Measurements from ENCODE around the gene ANKS3.

ANKS3 gene

DNA sequence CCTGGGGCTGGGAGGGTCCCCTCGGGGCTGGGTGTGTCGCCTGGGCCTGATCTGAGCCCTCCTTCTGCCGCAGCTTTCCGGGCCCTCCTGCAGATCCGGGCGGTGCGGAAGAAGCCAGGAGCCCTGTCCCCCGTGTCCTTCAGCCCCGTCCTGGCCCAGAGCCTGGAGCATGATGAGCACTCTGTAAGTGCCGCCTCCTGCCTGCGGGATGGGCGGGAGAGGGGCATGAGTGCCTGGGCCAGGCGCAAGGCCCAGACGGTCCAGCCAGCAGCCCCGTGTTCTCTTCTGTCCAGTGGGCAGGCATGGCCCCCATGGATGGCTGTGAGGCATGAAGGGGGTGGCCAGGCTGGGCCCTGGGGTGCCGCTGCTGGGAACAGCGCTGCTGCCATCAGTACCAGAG lies 56.7 kb downstream of the ANKS3 start:
- DNase-seq (ENCODE audit: low read depth, low spot score), result no peak
- no peak overlapping the region for H3K27ac ChIP-seq

DNA sequence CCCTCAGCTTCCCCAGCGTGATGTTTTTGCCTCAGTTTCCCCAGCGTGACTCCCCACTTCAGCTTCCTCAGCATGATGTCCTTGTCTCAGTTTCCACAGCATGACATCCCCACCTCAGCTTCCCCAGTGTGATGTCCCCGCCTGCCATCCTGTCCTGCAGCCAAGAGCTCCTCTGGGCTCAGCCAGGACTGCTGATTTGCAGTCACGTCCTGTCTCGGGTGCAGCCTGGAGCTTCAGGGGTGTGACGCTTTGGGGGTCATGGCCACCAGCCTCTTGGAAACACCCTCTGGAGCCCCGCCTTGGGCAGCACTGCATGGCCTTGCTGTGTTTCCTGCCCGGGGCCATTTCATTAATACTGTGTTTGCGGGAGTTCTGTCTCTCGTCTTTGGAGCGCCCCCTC lies 57.2 kb downstream of the ANKS3 start:
- no peak for DNase-seq (ENCODE audit: low read depth, low spot score)
- no peak overlapping the region for H3K27ac ChIP-seq

DNA sequence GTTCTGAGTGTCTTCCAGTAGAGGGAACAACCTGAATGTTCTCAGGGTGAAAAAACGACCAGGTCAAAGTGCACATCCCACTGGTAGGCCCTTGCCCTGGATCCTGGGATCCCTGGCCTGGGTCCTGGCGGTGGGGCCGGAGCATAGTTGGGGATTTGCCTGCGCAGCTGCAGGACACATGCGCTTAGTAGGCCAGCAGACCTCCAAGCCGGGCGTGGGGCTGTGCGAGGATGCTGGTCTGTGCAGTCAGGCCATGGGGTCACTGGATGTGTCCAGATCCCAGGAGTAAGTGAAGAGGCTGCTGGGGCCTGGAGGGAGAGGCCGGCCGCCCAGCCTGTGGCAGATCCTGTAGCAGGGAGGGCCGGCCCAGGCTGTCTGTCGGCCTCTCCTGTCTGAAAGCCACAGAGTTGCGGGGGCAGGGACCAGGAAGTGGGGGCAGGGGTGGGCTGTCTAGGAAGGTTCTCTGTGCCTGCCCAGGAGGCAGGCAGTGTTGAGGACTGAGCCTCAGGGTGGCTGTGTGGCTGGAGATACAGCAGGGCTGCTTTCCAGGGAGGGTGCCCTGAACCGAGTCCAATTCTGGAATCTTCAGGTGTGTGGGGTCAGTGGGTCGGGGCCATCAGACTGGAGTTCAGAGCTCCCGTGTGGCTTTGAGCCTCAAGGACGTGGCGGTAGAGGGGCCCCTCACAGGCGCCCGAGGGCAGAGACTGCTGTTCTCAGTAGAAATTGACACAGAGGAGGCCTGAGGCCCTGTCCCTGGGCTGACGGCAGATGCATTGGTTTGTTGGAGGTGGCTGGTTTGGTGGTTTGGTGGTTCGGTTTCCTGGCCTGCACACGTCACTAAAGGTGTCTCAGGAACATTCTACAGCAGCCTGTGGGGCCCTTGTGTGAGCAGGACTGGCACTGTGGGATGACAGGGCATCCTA lies 57.9 kb downstream of the ANKS3 start:
- no peak overlapping the region for H3K27ac ChIP-seq

DNA sequence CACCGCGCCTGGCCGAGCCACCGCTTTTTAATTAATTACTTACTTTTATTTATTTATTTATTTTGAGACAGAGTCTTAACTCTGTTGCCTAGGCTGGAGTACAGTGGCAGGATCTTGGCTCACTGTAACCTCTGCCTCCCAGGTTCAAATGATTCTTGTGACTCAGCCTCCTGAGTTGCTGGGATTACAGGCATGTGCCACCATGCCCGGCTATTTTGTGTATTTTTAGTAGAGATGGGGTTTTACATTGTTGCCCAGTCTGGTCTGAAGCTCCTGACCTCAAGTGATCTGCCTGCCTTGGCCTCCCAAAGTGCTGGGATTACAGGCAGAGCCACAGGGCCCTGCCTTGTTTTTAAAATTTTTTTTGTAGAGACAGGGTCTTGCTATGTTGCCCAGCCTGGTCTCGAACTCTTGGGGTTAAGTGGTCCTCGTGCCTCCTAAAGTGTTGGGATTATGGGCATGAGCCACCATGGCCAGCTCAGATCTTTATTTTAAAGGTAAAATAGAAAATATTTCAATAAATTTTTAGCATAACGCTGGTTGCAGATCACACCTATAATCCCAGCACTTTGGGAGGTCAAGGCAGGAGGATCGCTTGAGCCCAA lies 59.0 kb downstream of the ANKS3 start:
- DNase-seq (ENCODE audit: low read depth, low spot score), result no peak
- H3K27ac ChIP-seq, result peak overlapping the region; percentile 50

More for the DNA sequence above, 57.9 kb downstream of the ANKS3 start:
- no peak for DNase-seq (ENCODE audit: low read depth, low spot score)

DNA sequence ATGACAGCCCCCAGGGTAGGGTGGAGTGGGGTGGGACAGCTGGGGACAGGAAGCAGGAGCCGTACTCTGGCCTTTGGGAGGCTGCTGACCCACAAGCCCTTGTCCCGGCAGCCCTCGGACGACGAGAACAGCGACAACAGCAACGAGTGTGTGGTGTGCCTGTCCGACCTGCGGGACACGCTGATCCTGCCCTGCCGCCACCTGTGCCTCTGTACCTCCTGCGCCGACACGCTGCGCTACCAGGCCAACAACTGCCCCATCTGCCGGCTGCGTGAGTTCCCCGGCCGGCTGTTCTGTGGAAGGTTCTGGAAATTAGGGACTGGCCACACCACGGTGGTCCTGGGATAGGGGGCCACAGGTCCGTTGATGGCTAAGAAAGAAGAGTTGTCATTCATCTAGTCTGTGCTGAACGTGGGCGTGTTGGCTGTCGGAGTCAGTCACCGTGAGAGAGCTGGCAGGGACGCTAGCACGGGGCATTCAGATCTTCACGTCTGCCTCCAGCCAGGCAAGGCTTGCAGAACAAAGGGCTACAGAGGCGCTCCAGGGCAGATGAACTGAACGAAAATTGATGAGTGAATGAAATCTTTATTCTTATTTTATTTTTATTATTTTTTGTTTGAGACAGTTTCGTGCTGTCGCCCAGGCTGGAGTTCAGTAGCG lies 60.6 kb downstream of the ANKS3 start:
- H3K27ac ChIP-seq, result no peak overlapping the region
- no peak for DNase-seq (ENCODE audit: low read depth, low spot score)

DNA sequence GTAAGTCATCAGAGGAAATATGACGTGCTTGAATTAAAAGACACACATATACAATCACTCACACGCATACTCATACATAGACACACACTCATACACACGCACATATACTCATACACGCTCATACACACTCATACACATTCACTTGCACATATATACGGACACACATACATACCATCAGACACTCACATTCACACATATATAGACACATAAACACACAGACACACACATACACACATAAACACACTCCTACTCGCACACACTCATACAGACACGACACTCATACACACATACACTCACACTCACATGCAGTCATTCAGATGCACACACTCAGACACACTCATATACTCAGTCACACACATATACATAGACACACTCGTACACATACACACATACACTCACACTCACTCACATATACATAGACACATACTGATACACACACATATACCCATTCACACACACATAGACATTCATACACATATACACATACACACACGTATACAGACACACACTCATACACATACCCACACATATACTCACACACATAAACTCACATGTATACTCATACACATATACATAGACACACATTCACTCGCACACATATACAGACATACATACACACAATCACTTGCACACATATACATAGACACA lies 65.6 kb downstream of the ANKS3 start:
- H3K27ac ChIP-seq, result no peak overlapping the region
- DNase-seq (ENCODE audit: low read depth, low spot score), result no peak

DNA sequence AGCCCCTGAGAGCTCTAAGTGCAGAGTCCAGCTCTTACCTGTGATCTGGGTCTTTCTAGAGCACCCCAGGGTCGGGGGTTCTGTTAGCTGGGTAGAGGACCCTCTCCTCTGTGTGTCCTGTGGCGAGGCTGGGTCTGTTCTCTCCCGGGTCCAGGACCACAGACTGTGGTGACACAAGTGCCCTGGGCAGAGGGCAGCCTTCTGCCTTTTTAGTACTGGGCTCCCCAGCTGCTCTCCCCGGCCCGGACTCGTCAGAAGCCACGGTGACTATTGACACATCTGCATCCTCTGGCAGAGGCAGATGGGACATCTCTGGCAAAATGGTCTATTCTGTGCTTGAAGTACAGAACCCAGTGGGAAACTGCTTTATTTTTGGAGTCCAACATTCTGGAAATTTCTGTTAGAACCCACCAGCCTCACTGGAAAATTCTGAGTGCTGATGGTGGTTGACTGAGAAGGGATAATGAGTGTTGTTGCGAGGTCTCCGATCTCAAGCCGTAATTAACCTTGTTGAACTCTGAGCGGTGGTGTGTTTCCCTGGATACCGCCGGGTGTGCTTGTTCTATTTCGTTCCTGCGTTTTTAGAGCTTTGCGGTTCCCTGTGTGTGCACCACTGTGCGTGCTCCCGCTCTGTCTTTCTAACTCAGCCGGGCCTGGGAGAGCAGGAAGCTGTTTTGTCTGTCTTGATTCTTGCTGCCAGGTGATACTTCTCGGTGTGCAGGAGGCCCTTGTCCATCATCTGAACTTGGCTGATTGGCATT lies 66.7 kb downstream of the ANKS3 start:
- no peak overlapping the region for H3K27ac ChIP-seq
- no peak for DNase-seq (ENCODE audit: low read depth, low spot score)

DNA sequence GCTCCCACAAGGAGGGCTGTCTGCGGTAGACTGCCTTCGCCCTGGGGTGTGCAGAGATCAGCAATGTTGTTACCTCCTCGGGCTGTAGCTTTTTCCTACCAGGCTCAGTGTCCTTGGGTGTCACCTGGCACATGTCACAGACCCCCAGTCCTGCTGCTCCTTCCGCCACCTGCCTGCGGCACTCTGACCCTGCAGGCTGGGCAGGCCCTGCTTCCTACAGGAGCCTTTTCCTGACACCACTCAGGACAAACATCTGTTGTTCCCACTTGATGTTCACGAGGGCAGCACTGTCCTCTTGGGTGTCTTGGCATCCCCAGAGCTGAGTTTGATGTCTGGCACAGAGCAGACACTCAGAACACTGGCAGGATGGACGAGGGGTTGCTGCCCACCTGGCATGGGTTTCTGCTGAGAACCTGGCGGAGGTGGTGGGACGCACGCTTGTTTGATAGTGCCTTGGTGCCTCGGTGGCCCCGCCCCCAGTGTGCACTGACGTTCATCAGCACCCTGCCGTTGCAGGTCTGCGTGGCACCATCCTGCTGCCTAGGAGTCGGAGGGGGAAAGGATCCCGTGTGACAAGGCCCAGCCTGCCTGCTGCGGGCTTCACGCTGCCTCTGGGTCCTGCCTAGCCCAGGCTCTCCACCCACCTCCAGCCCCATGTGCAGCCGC lies 67.4 kb downstream of the ANKS3 start:
- no peak for DNase-seq (ENCODE audit: low read depth, low spot score)
- H3K27ac ChIP-seq, result no peak overlapping the region

DNA sequence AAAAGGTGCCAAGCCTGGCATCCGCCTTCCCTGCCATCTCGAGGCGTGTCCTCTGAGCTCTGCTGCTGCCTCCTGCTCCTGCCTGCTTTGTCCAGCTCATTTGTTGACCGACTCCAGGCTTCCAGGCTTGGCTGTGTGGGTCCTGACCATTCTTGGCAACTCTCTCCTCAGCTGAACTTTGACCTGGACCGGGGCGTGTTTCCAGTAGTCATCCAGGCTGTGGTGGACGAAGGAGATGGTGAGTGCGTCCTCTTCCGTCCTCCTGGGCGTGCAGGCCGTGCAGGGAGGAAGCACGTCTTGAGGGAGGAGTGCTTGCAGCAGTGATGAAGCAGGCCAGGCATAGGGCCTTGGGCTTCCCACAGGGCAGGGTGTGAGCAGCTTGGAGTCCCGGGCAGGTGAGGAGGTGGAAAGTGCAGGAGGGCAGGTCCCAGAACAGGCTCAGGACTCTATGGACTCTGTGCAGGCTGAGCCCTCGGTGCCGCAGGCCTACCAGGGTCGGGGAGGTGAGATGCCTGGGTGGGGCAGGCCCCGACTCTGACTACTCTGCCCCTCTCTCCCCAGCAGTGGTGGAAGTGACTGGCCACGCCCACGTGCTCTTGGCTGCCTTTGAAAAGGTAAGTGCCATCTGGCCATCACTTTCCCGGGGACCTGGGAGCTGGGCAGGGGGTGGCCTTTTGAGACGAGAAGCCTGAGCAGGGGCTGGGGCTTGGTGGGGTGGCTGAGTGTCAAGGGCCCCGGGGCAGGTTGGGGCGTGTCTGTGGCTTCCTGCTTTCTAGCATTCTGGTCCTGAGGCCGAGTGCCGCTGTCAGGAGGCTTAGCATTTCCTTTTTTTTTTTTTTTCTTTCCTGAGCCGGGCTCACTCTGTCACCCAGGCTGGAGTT lies 69.3 kb downstream of the ANKS3 start:
- DNase-seq (ENCODE audit: low read depth, low spot score), result no peak
- peak overlapping the region; percentile 37 for H3K27ac ChIP-seq

DNA sequence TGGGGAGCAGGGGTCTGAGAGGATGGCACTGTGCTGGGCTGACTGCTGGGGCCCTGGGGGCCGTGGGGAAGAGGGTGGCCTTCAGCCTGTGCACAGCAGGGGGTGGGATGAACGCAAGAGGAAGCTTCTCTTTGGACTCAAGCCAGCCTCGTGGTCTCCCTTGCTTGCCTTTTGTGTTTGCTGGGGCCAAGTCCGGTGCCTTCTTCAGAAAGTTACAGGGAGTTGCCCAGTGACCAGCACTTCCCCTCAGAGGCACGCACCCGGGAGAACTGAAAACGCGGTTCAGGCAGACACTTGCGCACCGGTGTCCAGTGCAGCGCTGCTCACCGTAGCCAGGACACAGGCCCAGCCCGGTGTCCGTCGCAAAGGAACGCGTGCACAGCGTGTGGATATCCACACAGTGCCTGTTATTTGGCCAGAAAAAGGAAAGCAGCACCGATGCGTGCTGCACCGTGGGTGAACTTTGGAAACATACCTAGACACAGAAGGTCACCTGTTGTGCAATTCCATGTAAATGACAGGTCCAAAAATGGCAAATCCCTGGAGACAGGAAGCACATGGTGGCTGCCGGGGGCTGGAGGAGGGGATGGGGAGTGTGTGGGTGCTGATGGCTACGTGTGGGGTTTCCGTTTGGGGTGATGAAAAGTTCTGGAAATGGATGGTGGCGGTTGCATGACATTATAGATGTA lies 70.2 kb downstream of the ANKS3 start:
- H3K27ac ChIP-seq, result peak overlapping the region; percentile 37
- DNase-seq (ENCODE audit: low read depth, low spot score), result no peak

DNA sequence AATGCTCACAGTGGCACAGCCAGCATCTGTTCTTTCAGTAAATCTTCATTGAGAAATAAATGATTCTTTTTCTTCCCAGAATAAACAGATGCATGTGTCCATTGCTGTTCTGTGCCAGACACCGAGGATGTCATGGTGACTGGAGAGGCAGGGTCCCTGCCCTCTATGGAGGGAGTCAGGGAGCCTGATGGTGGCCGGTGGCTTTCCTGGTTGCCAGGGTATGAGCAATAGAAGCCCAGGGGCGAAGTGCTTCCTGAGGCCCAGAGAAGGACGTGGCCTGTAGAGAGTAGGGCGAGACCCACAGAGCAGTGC lies 70.7 kb downstream of the ANKS3 start:
- no peak overlapping the region for H3K27ac ChIP-seq
- DNase-seq (ENCODE audit: low read depth, low spot score), result no peak

DNA sequence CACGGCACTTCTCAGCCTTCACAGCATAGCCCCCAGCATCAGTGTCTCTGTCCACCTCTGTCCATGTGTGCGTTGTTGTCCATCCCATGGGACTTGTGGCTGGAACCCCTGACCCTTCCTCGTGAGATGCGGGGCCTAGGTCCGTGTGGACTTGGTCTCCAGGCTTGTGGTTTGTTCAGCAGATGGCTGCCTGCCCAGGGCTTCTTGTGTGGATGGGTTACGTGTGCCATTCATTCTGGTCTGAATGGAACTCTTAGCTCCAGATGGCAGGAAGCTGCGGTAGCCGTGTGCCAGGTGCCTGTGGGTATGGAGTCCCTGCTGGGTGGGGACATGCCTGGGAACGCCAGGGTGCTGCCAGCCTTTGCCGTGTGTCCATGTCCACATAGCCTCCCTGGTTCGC lies 72.4 kb downstream of the ANKS3 start:
- no peak overlapping the region for H3K27ac ChIP-seq
- no peak for DNase-seq (ENCODE audit: low read depth, low spot score)

DNA sequence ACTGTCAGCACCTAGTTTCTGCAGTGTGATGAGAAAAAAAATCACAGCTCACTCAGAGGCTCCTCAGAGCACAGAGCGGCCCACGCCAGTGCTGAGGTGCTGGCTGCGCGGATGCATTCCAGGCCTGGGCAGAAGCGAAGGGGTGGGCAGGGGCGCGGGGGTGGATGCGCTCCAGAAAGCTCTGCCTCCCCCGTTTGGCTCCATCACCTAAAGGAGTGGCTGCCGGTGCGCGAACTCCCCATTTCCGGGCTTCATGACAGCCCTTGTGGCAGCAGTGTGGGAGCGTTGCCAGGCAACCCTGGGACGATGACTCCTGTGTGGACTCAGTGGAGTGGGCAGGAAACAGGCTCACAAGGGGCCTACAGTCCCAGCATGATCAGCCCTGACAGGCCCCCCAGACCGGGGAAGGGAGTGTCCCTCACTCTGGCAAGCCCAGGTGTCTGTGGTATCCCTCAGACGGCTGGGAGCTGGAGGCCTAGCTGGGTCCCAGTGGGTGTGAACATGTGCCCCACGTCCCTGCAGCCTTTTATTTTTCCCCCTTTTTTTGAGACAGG lies 73.5 kb downstream of the ANKS3 start:
- H3K27ac ChIP-seq, result no peak overlapping the region
- no peak for DNase-seq (ENCODE audit: low read depth, low spot score)

DNA sequence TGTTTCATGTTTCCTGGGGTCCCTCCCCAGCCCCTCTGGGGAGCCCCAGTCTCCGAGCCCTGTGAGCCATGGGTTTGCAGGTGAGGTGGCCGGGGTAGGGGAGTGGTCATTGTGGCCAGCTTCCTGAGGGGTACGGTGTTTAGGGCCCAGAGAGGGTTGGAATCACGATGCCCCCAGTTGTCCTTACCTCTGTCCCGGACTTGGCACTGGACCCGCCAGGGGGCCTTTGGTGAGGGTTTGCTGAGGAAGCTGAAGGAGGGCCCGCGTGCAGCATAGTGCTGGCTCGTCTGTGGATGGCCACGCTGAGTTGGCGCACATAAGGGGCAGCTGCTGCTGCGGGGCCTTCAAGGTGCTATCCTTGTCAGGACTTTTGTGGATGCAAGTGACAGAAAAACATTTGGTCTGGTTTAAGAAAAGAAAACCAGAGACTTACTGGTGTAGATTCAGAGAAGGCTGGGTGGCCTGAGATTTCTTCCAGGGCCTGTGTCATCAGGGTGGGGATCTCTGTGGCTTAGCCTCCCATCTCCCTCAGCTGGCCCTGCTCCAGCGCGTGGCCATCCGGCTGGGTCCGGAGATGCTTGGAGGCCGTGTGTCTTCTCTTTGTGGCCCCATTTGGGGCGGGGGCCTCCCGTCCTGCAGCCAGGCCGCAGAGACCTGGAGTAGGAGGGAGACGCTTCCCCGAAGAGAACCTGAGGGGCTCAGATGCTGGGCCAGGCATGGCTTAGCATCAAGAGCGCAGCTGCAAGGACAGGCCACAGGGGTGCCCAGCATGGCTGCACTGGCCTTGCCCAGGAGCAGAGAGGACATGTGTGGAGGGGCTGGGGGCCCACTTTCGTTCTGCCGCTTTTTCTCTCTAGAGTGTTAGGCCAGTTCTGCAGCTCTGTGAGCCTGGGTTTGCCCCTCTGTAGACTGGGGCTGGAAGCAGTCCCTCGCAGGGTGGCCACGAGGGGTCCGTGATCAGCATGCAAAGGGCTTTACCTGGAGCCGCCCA lies 74.4 kb downstream of the ANKS3 start:
- no peak for DNase-seq (ENCODE audit: low read depth, low spot score)
- H3K27ac ChIP-seq, result no peak overlapping the region

DNA sequence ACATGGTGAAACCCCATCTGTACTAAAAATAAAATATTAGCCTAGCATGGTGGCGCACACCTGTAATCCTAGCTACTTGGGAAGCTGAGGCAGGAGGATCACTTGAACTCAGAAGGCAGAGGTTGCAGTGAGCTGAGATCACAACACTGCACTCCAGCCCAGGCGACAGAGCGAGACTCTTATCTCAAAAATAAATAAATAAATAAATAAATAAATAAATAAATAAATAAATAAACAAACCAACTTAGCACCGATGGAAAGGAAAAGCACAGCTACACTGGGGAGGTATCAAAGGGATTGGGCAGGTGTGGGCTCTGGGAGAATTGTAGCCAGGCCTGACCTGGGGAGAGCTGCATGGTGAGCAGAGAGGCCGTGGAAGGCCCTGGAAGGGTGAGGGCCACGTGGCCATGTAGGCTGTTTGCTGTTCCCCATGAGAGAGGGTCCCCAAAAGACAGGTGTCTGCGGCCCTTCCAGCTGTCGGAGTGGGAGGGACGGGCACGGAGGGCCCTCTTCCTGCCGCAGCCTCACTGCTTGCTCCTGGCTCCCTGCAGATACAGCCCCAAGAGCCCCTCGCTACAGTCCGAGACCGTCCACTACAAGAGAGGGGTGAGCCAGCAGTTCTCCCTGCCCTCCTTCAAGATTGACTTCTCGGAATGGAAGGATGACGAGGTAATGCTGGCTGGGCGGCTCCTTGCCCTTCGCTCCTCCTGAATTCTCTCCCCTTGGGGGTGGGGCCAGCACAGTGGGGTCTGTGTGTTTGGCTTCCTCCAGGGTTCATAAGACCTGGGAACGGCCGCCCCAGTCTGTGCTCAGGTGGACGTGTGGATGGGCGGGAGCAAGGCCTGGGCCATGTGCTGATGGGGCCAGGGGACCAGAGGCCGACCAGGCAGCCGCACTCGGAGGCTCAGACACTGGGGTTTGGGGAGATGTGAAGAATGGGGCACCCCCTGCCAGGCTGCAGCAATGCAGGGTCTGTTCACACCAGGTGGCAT lies 77.1 kb downstream of the ANKS3 start:
- no peak for DNase-seq (ENCODE audit: low read depth, low spot score)
- no peak overlapping the region for H3K27ac ChIP-seq

DNA sequence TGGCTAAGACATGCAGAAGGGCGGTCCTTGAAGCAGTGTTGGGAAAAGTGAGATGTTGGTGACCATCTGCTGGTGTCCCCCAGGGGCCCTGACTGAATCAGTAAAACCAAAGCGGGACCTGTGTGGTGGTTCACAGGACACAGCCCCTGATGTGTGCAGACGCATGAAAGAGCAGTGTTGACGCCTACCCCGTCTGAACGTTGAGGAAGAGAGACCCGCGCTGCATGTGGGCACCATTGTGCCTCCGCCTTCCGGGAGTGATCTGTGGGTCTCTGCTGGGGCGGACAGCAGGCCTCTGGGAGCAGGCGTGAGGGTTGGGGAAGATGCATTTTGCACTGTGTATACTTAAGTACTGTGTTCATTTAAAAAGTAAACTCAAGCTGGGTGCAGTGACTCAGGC lies 77.8 kb downstream of the ANKS3 start:
- DNase-seq (ENCODE audit: low read depth, low spot score), result no peak
- no peak overlapping the region for H3K27ac ChIP-seq
